ENCODE results near the gene PLAU.

GRCh38 chr10:73887294-73888039 lies 23.5 kb upstream of the PLAU start:
- TF ChIP-seq POLR2A (IDR thresholded peaks at IDR 0.05), result no peak
- TF ChIP-seq, protein P1, sequence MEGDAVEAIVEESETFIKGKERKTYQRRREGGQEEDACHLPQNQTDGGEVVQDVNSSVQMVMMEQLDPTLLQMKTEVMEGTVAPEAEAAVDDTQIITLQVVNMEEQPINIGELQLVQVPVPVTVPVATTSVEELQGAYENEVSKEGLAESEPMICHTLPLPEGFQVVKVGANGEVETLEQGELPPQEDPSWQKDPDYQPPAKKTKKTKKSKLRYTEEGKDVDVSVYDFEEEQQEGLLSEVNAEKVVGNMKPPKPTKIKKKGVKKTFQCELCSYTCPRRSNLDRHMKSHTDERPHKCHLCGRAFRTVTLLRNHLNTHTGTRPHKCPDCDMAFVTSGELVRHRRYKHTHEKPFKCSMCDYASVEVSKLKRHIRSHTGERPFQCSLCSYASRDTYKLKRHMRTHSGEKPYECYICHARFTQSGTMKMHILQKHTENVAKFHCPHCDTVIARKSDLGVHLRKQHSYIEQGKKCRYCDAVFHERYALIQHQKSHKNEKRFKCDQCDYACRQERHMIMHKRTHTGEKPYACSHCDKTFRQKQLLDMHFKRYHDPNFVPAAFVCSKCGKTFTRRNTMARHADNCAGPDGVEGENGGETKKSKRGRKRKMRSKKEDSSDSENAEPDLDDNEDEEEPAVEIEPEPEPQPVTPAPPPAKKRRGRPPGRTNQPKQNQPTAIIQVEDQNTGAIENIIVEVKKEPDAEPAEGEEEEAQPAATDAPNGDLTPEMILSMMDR (IDR thresholded peaks at IDR 0.05 in 4 of 5, conservative IDR thresholded peaks at IDR 0.05 in 1 of 5), result peak in 1 of 5 experiments; percentile 7

Measured in gastrocnemius medialis (tissue), 4 donors.